B cell (primary cell): Measurements from ENCODE around the gene UACA.

Experiments used
- CTCF ChIP-seq: fragments of 200-600 bp; IDR thresholded peaks from one replicate; pipeline ENCODE4 v1.8.0; 2022; ENCODE audit warnings: antibody characterized with exemption, mild to moderate bottlenecking
- EZH2 ChIP-seq: IDR thresholded peaks from 2 replicates; pipeline ENCODE4 v1.6.1; 2012; ENCODE audit warnings: borderline replicate concordance, low read depth, mild to moderate bottlenecking, moderate library complexity, low read length; ENCODE audit not compliant: insufficient read depth, poor library complexity, severe bottlenecking

- TF ChIP-seq CTCF (no peak), EZH2 (no peak)
These were observed 119.6 kb downstream of the UACA start for GRCh38 chr15:70643783-70644125.
